LNCAP (cell line): ENCODE measurements around the gene PRICKLE1.

Experiments used
- TF ChIP-seq, protein P1 (sequence below): fragments of 450-650 bp; IDR thresholded peaks from 2 replicates; pipeline ENCODE4 v1.5.1; 2017; ENCODE audit warnings: mild to moderate bottlenecking

PRICKLE1 gene

DNA sequence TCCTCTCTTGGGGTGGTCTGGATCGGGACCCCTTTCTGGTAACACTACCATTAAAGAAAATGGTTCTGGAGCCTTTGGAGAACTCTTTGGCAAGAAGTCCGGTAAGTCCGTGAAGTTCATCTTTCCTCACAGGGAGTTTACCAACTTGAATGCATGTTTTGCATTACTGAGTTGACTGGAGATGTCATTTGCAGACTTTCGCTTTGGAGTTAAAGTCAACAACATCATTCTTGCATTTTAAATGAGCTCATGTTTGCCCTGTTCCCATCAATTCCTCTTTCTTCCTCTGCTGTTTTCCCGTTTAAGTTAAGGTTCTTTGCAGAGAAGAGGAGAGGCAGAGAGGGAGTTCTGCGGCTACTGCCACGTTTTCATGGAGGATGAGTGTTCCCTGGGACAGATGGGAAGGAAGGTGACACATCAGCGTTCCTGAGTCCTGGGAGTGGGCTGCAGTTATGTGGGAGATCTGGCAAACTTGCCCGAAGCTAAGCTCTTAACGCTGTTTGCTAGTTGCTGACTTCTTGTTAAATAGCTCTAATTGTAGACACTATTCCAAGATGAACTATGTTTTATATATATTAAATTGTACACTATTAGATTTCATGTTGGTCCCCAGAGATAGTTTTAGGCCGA, 18.8 kb upstream of the PRICKLE1 start:
- TF ChIP-seq, protein P1, sequence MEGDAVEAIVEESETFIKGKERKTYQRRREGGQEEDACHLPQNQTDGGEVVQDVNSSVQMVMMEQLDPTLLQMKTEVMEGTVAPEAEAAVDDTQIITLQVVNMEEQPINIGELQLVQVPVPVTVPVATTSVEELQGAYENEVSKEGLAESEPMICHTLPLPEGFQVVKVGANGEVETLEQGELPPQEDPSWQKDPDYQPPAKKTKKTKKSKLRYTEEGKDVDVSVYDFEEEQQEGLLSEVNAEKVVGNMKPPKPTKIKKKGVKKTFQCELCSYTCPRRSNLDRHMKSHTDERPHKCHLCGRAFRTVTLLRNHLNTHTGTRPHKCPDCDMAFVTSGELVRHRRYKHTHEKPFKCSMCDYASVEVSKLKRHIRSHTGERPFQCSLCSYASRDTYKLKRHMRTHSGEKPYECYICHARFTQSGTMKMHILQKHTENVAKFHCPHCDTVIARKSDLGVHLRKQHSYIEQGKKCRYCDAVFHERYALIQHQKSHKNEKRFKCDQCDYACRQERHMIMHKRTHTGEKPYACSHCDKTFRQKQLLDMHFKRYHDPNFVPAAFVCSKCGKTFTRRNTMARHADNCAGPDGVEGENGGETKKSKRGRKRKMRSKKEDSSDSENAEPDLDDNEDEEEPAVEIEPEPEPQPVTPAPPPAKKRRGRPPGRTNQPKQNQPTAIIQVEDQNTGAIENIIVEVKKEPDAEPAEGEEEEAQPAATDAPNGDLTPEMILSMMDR, result no peak

DNA sequence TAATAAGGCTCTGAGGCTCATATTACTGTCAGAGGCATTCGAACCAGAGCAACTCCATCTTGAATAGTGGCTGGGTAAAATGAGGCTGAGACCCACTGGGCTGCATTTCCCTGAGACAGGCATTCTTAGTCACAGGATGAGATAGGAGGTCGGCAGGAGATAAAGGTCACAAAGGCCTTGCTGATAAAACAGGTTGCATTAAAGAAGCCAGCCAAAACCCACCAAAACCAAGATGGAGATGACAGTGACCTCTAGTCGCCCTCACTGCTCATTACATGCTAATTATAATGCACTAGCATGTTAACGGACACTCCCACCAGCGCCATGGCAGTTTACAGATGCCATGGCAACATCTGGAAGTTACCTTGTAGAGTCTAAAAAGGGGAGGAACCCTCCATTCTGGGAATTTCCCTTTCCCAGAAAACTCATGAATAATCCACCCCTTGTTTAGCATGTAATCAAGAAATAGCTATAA, 18.1 kb upstream of the PRICKLE1 start:
- TF ChIP-seq, protein P1, result no peak

DNA sequence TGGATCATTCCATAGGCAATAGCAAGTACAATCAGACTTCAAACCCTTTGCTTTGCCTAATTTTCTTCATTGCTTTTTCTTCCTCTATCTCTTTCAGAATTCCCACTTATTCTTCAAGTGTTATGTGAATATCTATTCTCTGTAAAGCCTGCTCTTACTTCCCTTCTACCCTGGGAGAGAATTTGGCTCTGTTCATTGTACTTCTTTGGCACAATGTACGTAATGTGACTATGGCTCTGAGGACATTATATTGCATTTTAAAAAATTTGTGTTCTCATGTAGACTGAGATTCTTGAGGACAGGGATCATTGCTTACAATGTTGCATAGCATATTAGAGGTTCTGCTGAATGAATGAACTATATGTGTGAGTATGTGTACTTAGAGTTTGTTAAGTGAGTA, 16.9 kb upstream of the PRICKLE1 start:
- TF ChIP-seq, protein P1, result no peak

DNA sequence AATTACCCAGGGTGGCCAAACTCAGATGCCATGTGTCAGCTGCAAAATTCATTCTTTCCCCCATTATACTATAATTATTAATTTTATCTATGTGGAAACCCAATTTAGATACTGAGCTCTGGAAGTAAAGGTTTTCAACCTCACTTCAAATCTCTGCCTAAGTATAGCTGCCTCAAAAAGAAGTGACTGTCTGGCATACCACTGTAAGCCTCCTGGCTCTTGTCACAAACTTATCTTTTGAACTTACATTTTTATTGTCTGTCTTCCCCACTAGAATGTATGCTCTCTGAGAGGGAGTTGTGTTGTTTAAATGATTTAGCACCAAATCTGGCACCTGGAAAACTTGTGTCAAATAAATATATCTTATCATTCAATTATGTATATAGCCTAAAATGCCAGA, 16.1 kb upstream of the PRICKLE1 start:
- TF ChIP-seq, protein P1, result no peak

DNA sequence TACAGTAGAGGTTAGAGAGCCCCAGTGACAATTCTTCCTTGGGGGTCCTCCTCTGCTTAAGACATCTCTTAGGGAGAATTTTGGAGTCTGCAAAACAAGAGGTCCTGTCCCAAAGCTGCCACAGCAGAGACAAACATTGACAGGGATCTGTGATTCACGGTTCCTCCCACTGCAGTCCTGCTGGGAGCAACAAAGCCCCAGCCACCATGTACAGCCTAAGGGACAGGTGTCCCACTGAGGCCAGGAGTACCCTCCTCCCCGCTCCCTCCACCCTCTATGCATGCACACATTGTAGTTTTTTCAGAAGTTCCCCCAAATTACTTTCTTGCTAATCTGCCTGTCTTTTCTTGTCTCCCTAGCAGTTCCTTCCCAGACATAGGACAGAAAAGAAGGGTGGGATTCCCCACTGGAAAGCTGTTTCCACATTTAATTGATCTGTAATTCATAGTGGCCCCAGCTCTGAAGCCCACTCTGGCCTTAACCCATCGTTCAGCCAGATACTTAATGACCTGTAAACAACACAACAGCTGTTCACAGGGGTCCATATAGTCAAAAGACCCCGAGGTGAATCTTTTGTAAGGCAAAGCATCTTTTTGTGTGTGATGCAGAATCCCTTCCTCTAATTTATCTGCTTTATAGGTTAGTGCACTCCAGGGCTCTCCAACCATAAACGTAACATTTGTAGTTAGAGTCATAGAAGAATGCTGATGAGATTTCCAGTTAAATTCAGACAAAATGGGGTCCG, 13.9 kb upstream of the PRICKLE1 start:
- TF ChIP-seq, protein P1, result no peak

DNA sequence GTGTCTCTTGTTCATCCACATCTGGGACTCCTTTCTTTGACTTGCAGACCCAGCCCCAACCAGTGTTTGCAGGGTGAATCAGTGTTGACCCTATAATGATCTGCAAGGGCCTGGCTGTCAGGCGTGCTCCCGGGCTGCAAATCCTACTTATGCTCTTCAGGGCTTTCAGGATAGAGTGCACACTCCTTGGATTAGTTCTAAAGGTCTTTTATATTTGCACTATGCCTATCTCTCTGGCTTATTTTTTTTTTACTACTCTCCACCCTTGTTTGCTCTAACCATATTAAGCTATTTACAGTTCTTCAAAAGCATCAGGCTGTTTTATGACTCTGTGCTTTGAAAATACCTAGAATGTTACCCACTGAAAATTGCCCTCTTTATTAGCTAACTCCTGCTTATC, 4.3 kb upstream of the PRICKLE1 start:
- TF ChIP-seq, protein P1, result no peak

DNA sequence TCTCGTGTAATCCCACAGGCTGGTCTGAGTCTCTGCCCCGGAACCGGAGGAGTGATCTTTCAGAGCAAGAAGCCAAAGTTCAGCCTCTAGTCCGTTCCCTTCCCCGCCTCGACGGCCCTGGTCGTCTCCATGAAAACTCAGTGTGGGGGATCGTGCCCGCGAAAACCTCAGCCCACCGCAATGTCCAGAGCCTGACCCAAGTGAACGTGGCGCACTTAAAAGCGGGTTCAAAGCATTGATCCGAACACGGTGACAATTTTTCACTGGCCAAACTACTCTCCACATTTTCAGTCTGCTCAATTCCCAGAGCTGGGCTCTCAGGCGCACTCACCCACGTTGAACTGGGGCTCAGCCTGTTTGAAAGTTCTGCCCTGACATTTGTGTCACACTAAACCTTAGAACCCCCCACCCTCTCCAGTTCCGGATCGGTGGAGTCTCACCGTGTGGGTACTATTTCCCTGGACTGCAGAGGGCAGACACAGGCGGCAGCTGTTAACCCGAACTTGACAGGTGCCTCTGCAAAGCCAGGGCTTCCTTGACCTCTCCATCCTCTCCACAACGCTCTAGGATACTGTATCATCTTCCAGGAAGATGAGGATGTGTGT, 886 bp upstream of the PRICKLE1 start:
- TF ChIP-seq, protein P1, result no peak
